Rectal smooth muscle tissue (tissue), 1 donor: ENCODE measurements around the gene FLNB.

Source experiments
- H3K27ac ChIP-seq: one replicate; pipeline ENCODE4 v1.7.0; 2013; ENCODE audit warnings: low read depth, low read length, inconsistent platforms
- H3K27me3 ChIP-seq: one replicate; pipeline ENCODE4 v1.7.0; 2013; ENCODE audit warnings: low read length; ENCODE audit not compliant: control insufficient read depth, insufficient read depth
- H3K36me3 ChIP-seq: one replicate; pipeline ENCODE4 v1.7.0; 2013; ENCODE audit warnings: low read length; ENCODE audit not compliant: control insufficient read depth, insufficient read depth
- H3K4me1 ChIP-seq: one replicate; pipeline ENCODE4 v1.7.0; 2013; ENCODE audit warnings: low read length; ENCODE audit not compliant: control insufficient read depth, insufficient read depth
- H3K4me3 ChIP-seq: one replicate; pipeline ENCODE4 v1.7.0; 2013; ENCODE audit warnings: low read length
- H3K9ac ChIP-seq: one replicate; pipeline ENCODE4 v1.7.0; 2013; ENCODE audit warnings: low read length

FLNB gene

GRCh38 chr3:58059349-58060321, 51.4 kb downstream of the FLNB start:
- H3K4me1 ChIP-seq = peaks cover 42% of the 10 kb centered on the region
- no peaks in the 10 kb centered on the region for H3K27me3 ChIP-seq
- peak overlapping the region; percentile 13 for H3K4me3 ChIP-seq
- no peak overlapping the region for H3K9ac ChIP-seq
- H3K27ac ChIP-seq = peak overlapping the region; percentile 87
- no peaks in the 10 kb centered on the region for H3K36me3 ChIP-seq

- Histone ChIP-seq H3K27ac (peak overlapping the region; percentile 77), H3K4me1 (peaks cover 59% of the 10 kb centered on the region), H3K27me3 (no peaks in the 10 kb centered on the region), H3K36me3 (no peaks in the 10 kb centered on the region), H3K4me3 (no peak overlapping the region), H3K9ac (peak overlapping the region; percentile 8)
Measured at GRCh38 chr3:58062472-58062871, 54.2 kb downstream of the FLNB start.

- Histone ChIP-seq H3K9ac (peak overlapping the region; percentile 8), H3K27ac (peak overlapping the region; percentile 77), H3K4me1 (peaks cover 62% of the 10 kb centered on the region), H3K36me3 (no peaks in the 10 kb centered on the region), H3K4me3 (no peak overlapping the region), H3K27me3 (no peaks in the 10 kb centered on the region)
Measured at GRCh38 chr3:58063022-58063815, 55.0 kb downstream of the FLNB start.

GRCh38 chr3:58064923-58065638, 56.9 kb downstream of the FLNB start:
- no peaks in the 10 kb centered on the region for H3K27me3 ChIP-seq
- no peak overlapping the region for H3K4me3 ChIP-seq
- peak overlapping the region; percentile 81 for H3K27ac ChIP-seq
- H3K36me3 ChIP-seq = no peaks in the 10 kb centered on the region
- H3K4me1 ChIP-seq = peaks cover 49% of the 10 kb centered on the region
- H3K9ac ChIP-seq = no peak overlapping the region

- Histone ChIP-seq H3K36me3 (no peaks in the 10 kb centered on the region), H3K27ac (peak overlapping the region; percentile 81), H3K27me3 (no peaks in the 10 kb centered on the region), H3K9ac (no peak overlapping the region), H3K4me3 (no peak overlapping the region), H3K4me1 (peaks cover 49% of the 10 kb centered on the region)
Measured at GRCh38 chr3:58065700-58066167, 57.5 kb downstream of the FLNB start.

- Histone ChIP-seq H3K9ac (no peak overlapping the region), H3K36me3 (no peaks in the 10 kb centered on the region), H3K4me1 (peaks cover 53% of the 10 kb centered on the region), H3K27me3 (no peaks in the 10 kb centered on the region), H3K4me3 (no peak overlapping the region), H3K27ac (peak overlapping the region; percentile 81)
Measured at GRCh38 chr3:58066842-58067241, 58.6 kb downstream of the FLNB start.

GRCh38 chr3:58068122-58068809, 60.0 kb downstream of the FLNB start:
- peaks cover 55% of the 10 kb centered on the region for H3K4me1 ChIP-seq
- no peaks in the 10 kb centered on the region for H3K36me3 ChIP-seq
- H3K27ac ChIP-seq = peak overlapping the region; percentile 81
- H3K9ac ChIP-seq = no peak overlapping the region
- no peak overlapping the region for H3K4me3 ChIP-seq
- no peaks in the 10 kb centered on the region for H3K27me3 ChIP-seq

- Histone ChIP-seq H3K4me1 (peaks cover 49% of the 10 kb centered on the region), H3K36me3 (no peaks in the 10 kb centered on the region), H3K27ac (peak overlapping the region; percentile 78), H3K4me3 (no peak overlapping the region), H3K9ac (no peak overlapping the region), H3K27me3 (no peaks in the 10 kb centered on the region)
Measured at GRCh38 chr3:58071480-58071971, 63.3 kb downstream of the FLNB start.

- no peak overlapping the region for H3K4me3 ChIP-seq
- H3K4me1 ChIP-seq = peaks cover 42% of the 10 kb centered on the region
- H3K9ac ChIP-seq = no peak overlapping the region
- H3K27ac ChIP-seq = peak overlapping the region; percentile 78
- H3K36me3 ChIP-seq = no peaks in the 10 kb centered on the region
- no peaks in the 10 kb centered on the region for H3K27me3 ChIP-seq
Measured at GRCh38 chr3:58072052-58072762, 64.0 kb downstream of the FLNB start.

GRCh38 chr3:58072763-58073130, 64.5 kb downstream of the FLNB start:
- peaks cover 40% of the 10 kb centered on the region for H3K4me1 ChIP-seq
- no peak overlapping the region for H3K9ac ChIP-seq
- H3K27me3 ChIP-seq = no peaks in the 10 kb centered on the region
- H3K36me3 ChIP-seq = no peaks in the 10 kb centered on the region
- no peak overlapping the region for H3K4me3 ChIP-seq
- H3K27ac ChIP-seq = peak overlapping the region; percentile 78
